Anterior cingulate cortex (tissue), 58 donors: ENCODE measurements around the gene GOLGA8Q.
"Not testable (repeated sequence)": the region's sequence is repeated elsewhere in the genome, so short reads cannot be mapped to it uniquely, and the experiment has no call there.

Experiments used
- DNase-seq, 58 donors: peaks; one replicate each; lab custom pipeline; 2025; lab: John Stamatoyannopoulos, UW

Gene GOLGA8Q, protein sequence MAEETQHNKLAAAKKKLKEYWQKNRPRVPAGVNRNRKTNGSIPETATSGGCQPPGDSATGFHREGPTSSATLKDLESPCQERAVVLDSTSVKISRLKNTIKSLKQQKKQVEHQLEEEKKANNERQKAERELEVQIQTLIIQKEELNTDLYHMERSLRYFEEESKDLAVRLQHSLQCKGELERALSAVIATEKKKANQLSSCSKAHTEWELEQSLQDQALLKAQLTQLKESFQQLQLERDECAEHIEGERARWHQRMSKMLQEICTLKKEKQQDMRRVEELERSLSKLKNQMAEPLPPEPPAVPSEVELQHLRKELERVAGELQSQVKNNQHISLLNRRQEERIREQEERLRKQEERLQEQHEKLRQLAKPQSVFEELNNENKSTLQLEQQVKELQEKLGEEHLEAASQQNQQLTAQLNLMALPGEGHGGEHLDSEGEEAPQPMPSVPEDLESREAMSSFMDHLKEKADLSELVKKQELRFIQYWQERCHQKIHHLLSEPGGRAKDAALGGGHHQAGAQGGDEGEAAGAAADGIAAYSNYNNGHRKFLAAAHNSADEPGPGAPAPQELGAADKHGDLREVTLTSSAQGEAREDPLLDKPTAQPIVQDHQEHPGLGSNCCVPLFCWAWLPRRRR

GRCh38 chr15:30551750-30552149 is at the start of gene GOLGA8Q:
Gene GOLGA8Q, plus strand, starts transcription at chr15:30552050. Its CDS starts 28 bp downstream, at chr15:30552078.
- not testable (repeated sequence) for DNase-seq

DNA sequence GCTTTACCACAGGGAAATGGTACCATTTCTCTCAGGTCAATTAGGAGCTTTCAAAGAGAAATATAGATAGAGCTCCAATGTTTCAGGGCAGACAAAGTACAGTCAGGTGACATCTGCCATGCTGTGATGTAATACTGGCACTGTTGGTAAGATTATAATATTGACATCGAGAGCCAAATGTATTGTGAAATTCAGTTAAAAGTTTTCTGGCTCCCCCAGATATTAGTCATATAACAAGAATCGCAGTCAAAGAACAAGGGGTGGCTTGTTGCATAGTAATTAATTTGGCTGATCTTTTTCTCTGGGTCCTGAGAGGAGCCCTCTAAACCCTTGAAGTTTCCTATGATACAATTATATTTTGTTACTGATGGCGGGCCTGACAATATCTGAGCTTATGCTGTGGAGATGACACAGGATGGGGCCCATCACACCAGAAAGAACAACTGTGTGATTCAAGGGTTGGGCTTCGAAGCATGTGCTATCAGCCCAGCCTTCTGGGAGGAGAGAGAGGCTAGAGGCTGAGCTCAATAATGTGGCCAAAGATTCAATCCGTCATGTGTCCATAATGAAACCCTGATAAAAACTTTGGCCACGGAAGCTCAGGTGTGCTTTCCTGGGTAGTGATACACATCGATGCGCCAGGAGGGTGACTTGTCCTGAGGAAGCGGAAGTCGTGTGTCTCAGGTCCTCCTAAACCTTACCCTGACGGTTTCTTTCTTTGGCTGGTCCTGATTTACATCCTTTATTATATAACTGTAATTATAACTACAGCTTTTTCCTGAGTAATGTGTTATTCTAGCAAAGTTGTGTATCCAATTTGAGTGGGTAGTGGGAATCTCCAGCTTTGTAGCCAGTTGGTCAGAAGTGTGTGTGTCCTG is 48.7 kb upstream of the GOLGA8Q start:
- not testable (repeated sequence) for DNase-seq

DNA sequence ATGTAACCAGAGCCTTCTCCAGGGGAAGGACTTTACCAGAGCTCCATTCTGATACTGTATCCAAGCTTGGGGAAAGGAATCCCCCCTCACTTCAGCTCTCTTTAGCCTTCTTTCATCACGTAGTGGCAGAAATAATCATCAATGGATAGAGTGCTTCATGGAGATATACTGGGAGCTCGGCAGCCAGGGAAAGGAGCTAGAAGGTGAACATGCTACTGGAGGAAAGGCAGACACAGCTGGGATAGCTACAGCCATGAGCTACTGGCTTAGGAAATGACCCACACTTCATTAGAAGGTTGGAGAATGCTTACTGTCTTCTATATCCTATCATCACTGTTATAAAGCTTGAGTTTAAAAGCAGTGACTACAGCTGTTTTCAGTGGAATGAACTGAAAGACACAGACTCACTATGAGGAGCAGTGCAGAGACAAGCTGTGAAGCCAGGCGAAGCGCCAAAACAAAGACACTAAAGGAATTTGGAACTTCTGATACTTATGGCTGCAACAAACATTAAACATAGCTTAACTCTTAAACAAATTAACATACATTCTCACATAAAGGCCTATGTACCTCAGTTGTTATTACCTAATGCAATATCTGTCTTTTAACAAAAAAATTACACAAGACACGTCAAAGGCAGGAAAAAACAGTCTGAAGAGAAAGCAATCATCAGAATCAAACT is 47.5 kb upstream of the GOLGA8Q start:
- DNase-seq: not testable (repeated sequence)

DNA sequence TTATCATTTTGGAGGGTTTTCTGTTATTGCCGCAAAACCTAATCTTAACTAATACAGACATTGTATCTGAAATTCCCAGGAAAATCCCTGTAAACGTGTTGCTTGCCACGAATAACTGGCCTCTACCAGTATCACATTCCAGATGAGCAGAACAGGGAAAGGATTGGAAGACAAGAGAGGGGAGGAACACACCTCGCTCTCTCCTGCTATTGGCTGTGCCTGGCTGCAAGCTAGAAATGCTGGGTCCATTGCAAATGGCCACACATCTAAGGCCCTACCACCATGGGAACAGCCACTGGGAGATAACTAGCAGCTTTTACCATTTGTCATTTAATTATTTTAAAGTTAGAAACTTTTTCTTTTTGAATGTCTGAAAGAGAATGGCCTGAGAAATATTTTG is 37.3 kb upstream of the GOLGA8Q start:
- not testable (repeated sequence) for DNase-seq

GRCh38 chr15:30523453-30524243 is 28.2 kb upstream of the GOLGA8Q start:
- DNase-seq: not testable (repeated sequence)

- not testable (repeated sequence) for DNase-seq
These were observed 25.9 kb upstream of the GOLGA8Q start for GRCh38 chr15:30525912-30526311.

DNA sequence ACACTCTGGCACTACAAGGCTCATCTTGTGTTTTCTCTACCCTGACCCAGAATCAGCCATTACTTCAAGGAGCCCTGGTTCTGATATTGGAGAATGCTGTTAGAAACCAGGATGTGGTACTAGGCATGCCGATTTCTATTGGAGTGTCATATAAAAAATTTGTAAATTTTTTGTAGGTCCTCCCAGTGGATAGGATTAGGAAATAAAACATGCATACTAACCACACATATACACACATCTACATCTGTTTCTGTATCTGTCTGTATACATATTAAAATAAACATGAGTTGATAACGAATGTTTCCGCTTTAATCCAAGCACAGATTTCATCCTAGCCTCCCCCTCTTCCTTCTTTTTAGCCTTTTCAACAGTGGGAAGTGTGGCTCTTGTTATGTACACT is 22.8 kb upstream of the GOLGA8Q start:
- DNase-seq: not testable (repeated sequence)

GRCh38 chr15:30566949-30567348 is 15.1 kb downstream of the GOLGA8Q start:
- not testable (repeated sequence) for DNase-seq

- DNase-seq: not testable (repeated sequence)
These were observed 21.2 kb downstream of the GOLGA8Q start for GRCh38 chr15:30573012-30573491.

GRCh38 chr15:30579394-30579970 is 27.6 kb downstream of the GOLGA8Q start:
- DNase-seq: not testable (repeated sequence)

GRCh38 chr15:30580716-30581115 is 28.9 kb downstream of the GOLGA8Q start:
- not testable (repeated sequence) for DNase-seq

GRCh38 chr15:30598953-30599352 is 47.1 kb downstream of the GOLGA8Q start:
- DNase-seq: not testable (repeated sequence)

GRCh38 chr15:30603796-30604195 is 51.9 kb downstream of the GOLGA8Q start, which contains the start of gene GOLGA8H:
Gene GOLGA8H, plus strand, starts transcription at chr15:30604028. Its CDS starts 98 bp downstream, at chr15:30604126.
- DNase-seq: not testable (repeated sequence)
